ENCODE data around the gene ELMO1.

DNA sequence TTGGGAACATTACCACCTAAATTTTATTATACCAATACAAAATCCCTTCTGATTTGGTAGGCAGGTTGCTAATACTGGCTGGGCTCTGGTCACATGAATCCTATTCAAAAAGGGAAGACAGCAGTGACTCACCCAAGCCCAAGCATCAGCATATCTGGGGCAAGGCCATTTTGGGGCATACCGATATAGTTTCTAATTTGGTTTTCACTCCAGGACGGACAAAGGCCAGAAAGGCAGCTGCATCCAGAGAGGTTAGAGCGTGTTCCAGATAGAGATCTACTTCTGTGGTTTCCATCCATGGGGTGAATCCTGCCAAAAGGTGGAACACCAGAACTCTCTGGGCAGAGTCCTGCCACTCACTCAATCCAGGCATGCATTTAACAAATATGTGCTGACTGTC lies 335.8 kb downstream of the ELMO1 start:
- TF ChIP-seq, protein P1, sequence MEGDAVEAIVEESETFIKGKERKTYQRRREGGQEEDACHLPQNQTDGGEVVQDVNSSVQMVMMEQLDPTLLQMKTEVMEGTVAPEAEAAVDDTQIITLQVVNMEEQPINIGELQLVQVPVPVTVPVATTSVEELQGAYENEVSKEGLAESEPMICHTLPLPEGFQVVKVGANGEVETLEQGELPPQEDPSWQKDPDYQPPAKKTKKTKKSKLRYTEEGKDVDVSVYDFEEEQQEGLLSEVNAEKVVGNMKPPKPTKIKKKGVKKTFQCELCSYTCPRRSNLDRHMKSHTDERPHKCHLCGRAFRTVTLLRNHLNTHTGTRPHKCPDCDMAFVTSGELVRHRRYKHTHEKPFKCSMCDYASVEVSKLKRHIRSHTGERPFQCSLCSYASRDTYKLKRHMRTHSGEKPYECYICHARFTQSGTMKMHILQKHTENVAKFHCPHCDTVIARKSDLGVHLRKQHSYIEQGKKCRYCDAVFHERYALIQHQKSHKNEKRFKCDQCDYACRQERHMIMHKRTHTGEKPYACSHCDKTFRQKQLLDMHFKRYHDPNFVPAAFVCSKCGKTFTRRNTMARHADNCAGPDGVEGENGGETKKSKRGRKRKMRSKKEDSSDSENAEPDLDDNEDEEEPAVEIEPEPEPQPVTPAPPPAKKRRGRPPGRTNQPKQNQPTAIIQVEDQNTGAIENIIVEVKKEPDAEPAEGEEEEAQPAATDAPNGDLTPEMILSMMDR (IDR thresholded peaks at IDR 0.05): no peak
- TF ChIP-seq POLR2A (IDR thresholded peaks at IDR 0.05; ENCODE audit: low read depth) (no peak), POLR2AphosphoS5 (IDR thresholded peaks at IDR 0.05) (no peak), EP300 (IDR thresholded peaks at IDR 0.05) (no peak)
